Head of caudate nucleus (tissue), 42 donors: ENCODE data around the gene LAMC1.
A peak's percentile ranks its signal among the peaks of the same experiment; 100 is the strongest.

ENCODE experiments used
- DNase-seq, 42 donors: peaks; one replicate each; pipeline versions ENCODE4 v3.0.0 to v3.0.0-alpha.2; 2020 to 2021; ENCODE audit warnings: mixed read lengths in 7 of 42
- intact Hi-C: fragments of 100-400 bp; cut with DNase I; formaldehyde crosslinking; loops from one replicate; pipeline ENCODE4 v1.15.0; 2022

LAMC1 gene

GRCh38 chr1:183094351-183094750, 71.1 kb downstream of the LAMC1 start:
- intact Hi-C loops, result no loop called here
- DNase-seq, result no peak

GRCh38 chr1:183096351-183096750, 73.1 kb downstream of the LAMC1 start:
- intact Hi-C loops, result no loop called here
- no peak for DNase-seq

- DNase-seq, result no peak
- intact Hi-C loops, result no loop called here
Observed at GRCh38 chr1:183096894-183097293, 73.7 kb downstream of the LAMC1 start.

- intact Hi-C loops, result no loop called here
Observed at GRCh38 chr1:183097438-183098051, 74.3 kb downstream of the LAMC1 start.

GRCh38 chr1:183098317-183098716, 75.1 kb downstream of the LAMC1 start:
- intact Hi-C loops, result no loop called here
- DNase-seq, result no peak

More at GRCh38 chr1:183097438-183098051, 74.3 kb downstream of the LAMC1 start:
- DNase-seq, result no peak

- intact Hi-C loops, result no loop called here
- peak in 1 of 42 donors; percentile 11 for DNase-seq
Observed at GRCh38 chr1:183100361-183100974, 77.2 kb downstream of the LAMC1 start.

GRCh38 chr1:183101081-183101480, 77.9 kb downstream of the LAMC1 start:
- no peak for DNase-seq
- intact Hi-C loops, result no loop called here

- intact Hi-C loops, result no loop called here
- DNase-seq, result no peak
Observed at GRCh38 chr1:183101841-183102276, 78.6 kb downstream of the LAMC1 start.

GRCh38 chr1:183103147-183103546, 79.9 kb downstream of the LAMC1 start:
- no peak for DNase-seq
- intact Hi-C loops, result no loop called here

GRCh38 chr1:183103577-183103976, 80.4 kb downstream of the LAMC1 start:
- intact Hi-C loops, result no loop called here

GRCh38 chr1:183105449-183105848, 82.2 kb downstream of the LAMC1 start:
- DNase-seq, result no peak
- intact Hi-C loops, result no loop called here

More at GRCh38 chr1:183103577-183103976, 80.4 kb downstream of the LAMC1 start:
- no peak for DNase-seq

GRCh38 chr1:183106166-183106565, 82.9 kb downstream of the LAMC1 start:
- intact Hi-C loops, result no loop called here
- DNase-seq, result no peak

- intact Hi-C loops, result no loop called here
- DNase-seq, result no peak
Observed at GRCh38 chr1:183106746-183107145, 83.5 kb downstream of the LAMC1 start.

- no peak for DNase-seq
Observed at GRCh38 chr1:183110326-183110880, 87.2 kb downstream of the LAMC1 start.

GRCh38 chr1:183114441-183114840, 91.2 kb downstream of the LAMC1 start:
- intact Hi-C loops, result no loop called here
- DNase-seq, result no peak

More at GRCh38 chr1:183110326-183110880, 87.2 kb downstream of the LAMC1 start:
- intact Hi-C loops, result no loop called here

GRCh38 chr1:183116416-183116815, 93.2 kb downstream of the LAMC1 start:
- intact Hi-C loops, result no loop called here
- DNase-seq, result no peak

- DNase-seq, result no peak
- intact Hi-C loops, result no loop called here
Observed at GRCh38 chr1:183121609-183122008, 98.4 kb downstream of the LAMC1 start.

- no peak for DNase-seq
- intact Hi-C loops, result no loop called here
Observed at GRCh38 chr1:183124259-183124658, 101.0 kb downstream of the LAMC1 start.

GRCh38 chr1:183125279-183125999, 102.2 kb downstream of the LAMC1 start:
- intact Hi-C loops, result no loop called here
- DNase-seq, result no peak

GRCh38 chr1:183126000-183126366, 102.8 kb downstream of the LAMC1 start:
- intact Hi-C loops, result no loop called here
- DNase-seq, result no peak
